Measurements from ENCODE around the gene CSE1L.

DNA sequence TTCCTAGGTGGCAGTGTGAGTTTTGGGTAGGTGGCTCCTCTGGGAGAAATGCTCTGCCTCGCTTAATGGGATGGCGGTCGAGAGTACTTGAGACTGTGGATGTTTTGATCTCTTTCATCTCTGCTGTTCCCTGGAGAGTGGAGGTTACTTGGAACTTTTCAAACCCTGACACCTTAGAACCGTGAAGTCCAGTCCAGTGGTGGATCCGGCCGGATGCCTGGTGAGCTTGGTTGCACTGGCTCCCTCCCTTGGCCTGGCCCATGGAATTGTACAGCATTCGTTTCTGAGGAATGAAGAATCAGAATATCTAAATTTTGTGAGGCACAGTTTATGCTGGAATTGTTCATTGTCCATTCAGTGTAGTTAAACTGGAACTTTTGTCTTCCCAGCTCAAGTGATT lies 51.0 kb downstream of the CSE1L start:
- TF ChIP-seq, protein P1, sequence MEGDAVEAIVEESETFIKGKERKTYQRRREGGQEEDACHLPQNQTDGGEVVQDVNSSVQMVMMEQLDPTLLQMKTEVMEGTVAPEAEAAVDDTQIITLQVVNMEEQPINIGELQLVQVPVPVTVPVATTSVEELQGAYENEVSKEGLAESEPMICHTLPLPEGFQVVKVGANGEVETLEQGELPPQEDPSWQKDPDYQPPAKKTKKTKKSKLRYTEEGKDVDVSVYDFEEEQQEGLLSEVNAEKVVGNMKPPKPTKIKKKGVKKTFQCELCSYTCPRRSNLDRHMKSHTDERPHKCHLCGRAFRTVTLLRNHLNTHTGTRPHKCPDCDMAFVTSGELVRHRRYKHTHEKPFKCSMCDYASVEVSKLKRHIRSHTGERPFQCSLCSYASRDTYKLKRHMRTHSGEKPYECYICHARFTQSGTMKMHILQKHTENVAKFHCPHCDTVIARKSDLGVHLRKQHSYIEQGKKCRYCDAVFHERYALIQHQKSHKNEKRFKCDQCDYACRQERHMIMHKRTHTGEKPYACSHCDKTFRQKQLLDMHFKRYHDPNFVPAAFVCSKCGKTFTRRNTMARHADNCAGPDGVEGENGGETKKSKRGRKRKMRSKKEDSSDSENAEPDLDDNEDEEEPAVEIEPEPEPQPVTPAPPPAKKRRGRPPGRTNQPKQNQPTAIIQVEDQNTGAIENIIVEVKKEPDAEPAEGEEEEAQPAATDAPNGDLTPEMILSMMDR (IDR thresholded peaks at IDR 0.05) = no peak
- no peak for TF ChIP-seq POLR2A (IDR thresholded peaks at IDR 0.05)
